GM19238 (cell line): ENCODE results near the gene NRSN1.

Experiments
- DNase-seq: peaks from one replicate; pipeline ENCODE4 v3.0.0; 2011; ENCODE audit warnings: low spot score; ENCODE audit not compliant: insufficient read length

The NRSN1 gene

GRCh38 chr6:24125980-24126379 is at the start of gene NRSN1:
TSS of gene NRSN1 (plus strand) at chr6:24126215. CDS start at chr6:24134328, 8,113 bp downstream.
- no peak for DNase-seq

GRCh38 chr6:24078200-24078599 is 47.8 kb upstream of the NRSN1 start:
- no peak for DNase-seq

DNA sequence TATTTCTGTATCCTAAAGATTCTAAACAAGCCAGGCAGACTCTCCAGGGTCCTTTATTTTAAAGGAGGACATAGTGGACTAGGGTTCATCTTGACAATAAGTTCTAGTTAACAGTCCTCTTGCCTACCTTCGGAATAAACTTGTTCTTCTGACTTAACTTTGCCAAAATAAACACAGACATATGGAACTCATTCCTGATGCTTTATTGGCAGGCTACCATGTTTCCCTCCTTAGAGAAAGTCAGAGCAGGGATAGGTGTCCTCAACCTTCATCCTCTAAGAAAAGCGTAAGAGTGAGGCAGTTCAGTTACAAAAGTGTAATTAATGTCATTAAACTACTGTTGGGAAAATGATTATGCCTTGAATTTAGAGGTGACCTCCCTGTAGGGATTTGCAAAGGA is 46.9 kb upstream of the NRSN1 start:
- DNase-seq, result no peak

- DNase-seq, result no peak
These were observed 45.3 kb upstream of the NRSN1 start for GRCh38 chr6:24080711-24081110.

- DNase-seq, result no peak
These were observed 36.3 kb upstream of the NRSN1 start for GRCh38 chr6:24089736-24090135.

GRCh38 chr6:24092407-24092806 is 33.6 kb upstream of the NRSN1 start:
- no peak for DNase-seq

DNA sequence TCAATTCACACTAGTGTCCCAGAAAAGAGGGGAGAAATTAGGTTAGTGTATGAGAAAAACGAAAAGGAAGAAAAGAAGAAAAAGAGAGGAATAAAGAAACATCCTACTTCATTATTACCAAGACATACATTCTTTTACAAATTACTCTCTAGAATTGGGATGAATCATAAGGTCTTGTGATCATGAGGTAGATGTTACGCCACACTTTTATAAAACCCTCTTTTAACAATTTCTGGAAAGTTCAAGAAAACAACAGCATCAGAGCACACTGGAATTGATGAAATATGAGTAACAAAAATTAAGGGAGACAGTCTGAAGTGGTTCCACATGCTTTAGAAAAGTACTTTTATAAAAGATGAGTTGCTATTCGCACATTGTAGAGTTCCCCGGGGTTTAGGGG is 32.6 kb upstream of the NRSN1 start:
- no peak for DNase-seq

DNA sequence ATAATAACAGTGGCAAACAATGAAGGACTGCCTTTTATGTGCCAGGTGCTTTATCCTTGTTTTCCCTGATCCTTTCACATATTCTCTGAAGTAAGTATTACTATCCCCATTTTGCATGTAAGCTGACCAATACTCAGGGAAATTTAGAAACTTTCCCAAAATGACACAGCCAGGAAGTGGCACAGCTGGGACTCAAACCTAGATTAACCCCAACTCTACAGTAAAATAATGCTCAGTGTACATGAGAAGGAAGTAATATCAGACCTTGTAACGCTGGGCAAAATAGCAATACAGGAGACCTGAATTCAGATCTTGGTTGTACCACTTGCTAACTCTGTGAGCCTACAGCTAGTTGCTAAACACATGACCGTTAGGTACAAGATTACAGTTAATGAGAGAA is 26.8 kb upstream of the NRSN1 start:
- DNase-seq, result no peak

- DNase-seq, result no peak
These were observed 25.8 kb upstream of the NRSN1 start for GRCh38 chr6:24100024-24100769.

DNA sequence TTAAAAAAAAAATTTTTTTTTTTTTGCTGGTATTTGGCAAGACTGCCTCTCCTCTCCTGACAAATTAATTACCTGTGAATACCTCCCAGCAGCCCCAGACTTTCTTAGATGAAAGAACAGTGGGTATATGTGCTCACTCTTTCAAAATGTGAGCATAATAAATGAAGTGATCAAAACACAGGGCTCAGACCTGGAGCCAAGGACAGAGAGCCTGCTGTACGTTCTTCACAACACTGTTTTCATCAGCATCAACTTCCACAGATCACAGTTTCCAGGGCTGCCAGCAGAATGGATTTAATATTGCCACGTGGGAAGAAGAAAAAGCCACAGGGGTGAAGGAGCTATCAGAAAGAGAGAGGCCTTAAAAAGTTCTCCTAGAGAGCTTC is 25.3 kb upstream of the NRSN1 start:
- no peak for DNase-seq

DNA sequence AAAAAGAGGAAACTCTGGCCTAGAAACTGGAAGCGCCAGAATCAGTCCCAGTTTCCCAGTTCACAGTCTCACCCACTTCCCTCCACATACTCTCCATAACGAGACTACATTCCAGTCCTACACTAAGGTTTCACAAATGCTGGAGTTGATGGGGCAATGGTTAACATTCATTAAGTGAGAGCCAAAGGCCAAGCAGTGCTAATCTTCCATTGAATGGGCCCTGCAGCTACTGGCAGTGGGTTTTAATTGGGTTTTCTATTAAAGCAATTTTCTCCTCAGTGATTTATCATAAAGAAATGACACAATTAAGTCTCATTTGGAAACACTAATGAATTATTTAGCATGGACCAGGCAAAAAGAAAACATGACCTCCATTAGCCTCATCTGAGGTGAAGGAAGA is 20.8 kb upstream of the NRSN1 start:
- DNase-seq, result no peak

DNA sequence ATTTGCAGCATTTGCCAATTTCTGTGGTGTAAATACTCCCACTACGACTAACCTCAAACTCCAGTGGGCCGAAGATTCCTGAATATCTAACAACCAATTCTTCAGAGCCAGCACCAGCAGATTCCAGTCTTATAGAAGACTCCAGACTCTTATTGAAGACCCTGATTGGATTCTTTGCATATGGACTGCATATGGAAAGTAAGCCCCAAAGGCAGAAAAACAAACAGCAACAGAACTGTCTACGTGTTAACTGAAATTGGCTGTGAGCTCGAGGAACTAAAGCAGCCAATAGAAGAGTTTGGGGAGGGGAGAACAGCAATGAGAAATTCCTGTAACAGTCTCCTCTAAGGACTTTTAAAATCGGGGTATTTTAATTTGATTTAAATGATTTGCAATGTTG is 19.7 kb upstream of the NRSN1 start:
- DNase-seq, result no peak

DNA sequence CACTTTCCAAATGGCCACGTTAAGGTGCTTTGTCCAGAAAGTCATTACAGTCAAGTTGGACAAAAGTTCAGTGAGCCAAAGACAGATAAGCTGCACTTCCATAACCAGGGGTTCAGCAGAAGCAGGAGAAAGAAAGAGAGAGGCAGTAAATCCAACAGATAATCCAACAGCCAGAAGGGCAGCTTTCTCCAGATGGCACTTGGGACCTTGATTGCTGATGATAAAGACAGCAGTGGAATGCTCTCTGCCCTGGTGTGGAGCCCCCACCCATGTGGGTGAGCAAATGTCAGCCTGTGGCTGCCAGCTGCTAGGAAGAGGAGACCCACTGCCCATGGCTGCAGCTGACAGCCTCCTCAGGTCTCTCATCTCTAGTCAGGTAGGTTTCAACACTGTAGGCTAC is 18.7 kb upstream of the NRSN1 start:
- no peak for DNase-seq

GRCh38 chr6:24108056-24108455 is 18.0 kb upstream of the NRSN1 start:
- DNase-seq, result no peak

DNA sequence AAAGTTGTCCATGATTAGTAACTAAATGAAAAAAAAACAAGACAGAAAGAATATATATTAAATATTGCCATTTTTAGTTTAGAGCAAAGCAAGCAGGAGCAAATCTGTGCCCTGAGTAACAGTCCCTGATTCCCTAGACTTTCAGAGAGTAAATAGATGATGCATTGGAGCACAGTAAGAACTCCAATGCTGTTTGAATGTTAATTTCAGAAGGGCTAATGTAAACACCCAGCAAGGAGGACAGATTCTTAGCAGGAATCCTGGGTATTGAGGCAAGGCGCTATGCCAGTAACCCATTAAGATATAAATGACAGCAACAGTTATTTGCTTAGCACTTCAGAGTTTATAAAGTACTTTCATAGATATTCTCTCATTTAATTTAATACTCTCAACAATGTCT is 15.6 kb upstream of the NRSN1 start:
- no peak for DNase-seq

- no peak for DNase-seq
These were observed 12.1 kb upstream of the NRSN1 start for GRCh38 chr6:24113891-24114290.

DNA sequence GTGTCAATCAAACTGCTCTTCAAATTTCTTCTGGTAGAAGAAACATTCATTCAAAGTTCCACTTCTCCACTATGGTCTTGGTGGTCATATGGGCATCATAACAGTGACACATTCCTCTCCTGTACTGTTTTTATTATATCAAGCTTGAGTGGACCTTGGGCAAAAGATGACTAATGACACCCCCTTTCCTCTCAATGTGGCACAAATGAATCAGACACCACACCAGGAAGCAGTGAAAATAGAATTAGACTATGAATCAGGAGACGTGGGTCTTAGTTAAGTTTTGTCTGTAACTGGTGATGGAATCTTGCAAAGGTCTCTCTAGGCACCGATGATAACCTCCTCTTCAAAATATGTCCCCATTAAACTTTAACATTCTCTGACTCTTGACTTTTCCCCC is 9.0 kb upstream of the NRSN1 start:
- no peak for DNase-seq

- no peak for DNase-seq
These were observed 3.9 kb upstream of the NRSN1 start for GRCh38 chr6:24122139-24122538.

- DNase-seq, result peak; percentile 22
These were observed 674 bp downstream of the NRSN1 start for GRCh38 chr6:24126586-24127192.

DNA sequence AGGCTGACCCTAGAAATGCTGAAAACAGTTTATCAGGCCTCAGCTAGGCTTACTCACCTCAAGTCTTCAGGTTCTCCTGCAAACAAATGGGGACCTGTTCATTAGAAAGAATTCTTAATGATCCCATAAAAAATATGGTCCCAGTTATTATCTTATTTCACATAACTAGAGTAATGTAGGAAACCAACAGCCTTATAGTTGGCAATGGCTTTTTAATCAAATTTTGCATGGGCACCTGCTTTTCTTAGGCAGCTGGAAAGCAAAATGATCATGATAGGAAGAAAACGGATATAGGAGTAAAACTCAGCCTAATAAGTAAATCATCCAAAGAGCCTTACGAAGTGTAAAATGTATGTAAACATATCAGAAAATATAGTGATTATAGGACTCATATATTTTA is 1.3 kb downstream of the NRSN1 start:
- no peak for DNase-seq

- DNase-seq, result no peak
These were observed 5.7 kb downstream of the NRSN1 start for GRCh38 chr6:24131751-24132150.

GRCh38 chr6:24139080-24139479 is 13.1 kb downstream of the NRSN1 start:
- DNase-seq, result no peak

- no peak for DNase-seq
These were observed 13.6 kb downstream of the NRSN1 start for GRCh38 chr6:24139639-24140038.
